ENCODE measurements around the gene ANO2.

ANO2 gene

DNA sequence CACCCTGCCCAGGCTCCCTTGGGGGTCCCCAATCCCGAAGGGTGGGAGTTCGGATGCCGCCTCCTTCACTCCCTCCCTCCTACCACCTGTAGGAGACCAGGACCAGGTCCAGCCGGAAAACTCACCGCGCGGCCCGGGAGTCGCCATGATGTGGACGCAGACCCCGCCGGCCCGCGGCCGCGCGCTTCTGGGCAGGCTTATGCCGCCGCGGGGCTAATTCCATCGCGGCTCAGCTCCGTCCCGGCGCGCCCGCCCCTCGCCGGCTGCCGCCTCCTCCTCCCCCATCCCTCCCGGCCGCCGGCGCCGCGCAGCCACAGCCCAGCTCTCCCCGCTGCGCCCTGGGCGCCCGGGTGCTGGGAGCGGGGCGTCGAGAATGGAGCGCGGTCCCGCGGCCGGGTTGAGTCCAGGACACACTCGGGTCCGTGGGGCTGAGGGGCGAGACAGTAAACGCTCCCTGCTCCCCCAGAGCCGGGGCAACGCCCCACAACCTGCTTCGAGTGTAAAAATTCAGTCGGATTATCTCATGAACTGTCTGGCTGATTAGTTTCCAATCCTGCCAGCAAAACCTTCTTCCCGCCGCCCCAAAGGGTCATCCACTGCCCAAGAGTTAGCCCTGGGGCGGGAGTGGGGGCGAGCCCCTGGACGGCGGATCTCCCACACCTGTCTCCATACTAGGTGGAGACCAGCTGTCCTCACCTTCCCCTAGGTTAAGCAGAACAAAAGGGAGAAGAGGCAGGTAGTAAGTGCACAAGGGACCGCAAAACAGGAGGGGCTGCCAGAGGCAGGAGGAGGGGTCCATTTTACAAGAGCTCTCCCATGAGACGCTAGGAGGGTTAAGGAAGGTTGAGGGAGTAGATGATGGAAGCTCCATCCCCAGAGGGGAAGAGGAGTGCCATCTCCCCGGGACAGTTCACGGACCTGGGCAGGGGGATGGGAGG lies at the start of gene ANO2:
ANO2 (minus strand) TSS at position 189 of the 938 bp plus-strand sequence; CDS start at position 147, 42 bp downstream.
- no peak for DNase-seq (ENCODE audit: low read depth)

DNA sequence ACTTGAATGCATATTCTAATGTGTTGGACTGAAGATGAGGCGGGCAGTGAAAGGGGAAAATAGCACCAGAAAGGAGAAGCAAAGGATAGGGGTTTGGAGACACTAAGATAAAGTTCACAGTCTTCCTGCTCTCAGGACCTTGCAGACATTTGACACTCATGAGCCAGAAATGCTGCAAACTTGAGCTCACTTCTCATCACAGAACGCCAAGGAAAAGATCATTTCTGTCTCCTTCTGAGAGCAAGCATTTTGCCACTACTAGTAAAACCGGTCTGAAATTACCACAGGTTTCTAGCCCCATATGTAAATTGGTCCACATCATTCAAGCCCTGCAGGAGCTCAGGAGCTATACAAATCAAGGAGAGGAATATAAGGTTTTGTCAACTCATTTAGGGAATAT lies 44.6 kb upstream of the ANO2 start:
- no peak for DNase-seq (ENCODE audit: low read depth)

DNA sequence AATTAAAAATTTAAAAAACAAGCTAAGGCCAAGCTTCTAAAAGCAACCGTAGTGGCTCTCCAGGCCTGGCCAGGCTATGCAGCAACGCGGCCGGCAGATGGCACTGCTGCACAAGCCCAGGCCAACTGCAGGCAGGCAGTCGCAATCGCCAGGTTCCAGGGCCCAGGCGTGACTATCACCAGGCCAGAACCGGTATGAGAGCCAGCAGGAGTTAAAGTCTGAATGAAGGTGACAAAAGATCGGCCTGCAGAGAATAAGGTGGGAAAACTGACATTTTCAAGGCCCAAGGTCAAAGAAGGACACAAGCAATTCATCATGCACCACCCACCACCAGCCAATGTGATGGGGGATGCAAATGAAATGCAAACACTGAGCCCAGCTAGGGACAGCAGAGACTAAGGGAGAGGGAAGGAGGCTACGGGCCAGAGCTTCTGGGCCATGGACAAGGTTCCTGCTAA lies 43.6 kb upstream of the ANO2 start:
- no peak for DNase-seq (ENCODE audit: low read depth)

DNA sequence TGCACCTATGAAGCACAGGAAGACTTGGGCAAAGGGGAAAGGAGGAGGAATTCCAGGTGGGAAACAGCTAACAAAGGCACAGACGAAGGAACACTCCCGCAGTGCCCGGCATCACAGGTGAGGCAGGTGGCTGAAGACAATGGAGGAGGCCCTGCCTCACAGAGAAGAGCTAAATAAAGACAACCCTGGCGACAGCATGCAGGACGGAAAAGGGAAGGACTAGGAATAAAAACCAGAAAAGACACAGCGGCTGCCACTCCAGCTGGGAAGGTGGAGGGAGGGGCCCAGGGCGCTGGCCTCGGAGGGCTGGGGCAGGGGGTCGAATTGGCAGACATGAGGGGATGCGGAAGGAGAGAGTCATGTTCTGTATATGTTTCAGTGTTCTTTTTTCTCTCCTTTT lies 43.0 kb upstream of the ANO2 start:
- no peak for DNase-seq (ENCODE audit: low read depth)

DNA sequence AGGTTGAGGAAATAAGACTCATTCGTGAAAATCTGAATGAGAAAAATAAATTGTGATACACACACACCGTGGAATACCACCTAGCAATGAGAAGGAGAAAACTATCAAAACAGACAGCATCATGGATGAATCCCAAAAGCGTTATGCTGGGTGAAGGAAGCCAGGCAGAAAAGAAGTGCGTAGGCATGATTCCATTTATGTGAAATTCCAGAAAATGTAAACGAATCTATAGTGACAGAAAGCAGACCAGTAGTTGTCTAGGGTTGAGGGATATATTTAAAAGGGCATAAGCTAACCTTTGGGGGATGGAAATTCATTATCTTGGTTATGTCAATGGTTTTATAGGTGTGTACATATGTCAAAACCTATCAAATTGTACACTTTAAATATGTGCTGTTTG lies 42.5 kb upstream of the ANO2 start:
- DNase-seq (ENCODE audit: low read depth), result no peak

DNA sequence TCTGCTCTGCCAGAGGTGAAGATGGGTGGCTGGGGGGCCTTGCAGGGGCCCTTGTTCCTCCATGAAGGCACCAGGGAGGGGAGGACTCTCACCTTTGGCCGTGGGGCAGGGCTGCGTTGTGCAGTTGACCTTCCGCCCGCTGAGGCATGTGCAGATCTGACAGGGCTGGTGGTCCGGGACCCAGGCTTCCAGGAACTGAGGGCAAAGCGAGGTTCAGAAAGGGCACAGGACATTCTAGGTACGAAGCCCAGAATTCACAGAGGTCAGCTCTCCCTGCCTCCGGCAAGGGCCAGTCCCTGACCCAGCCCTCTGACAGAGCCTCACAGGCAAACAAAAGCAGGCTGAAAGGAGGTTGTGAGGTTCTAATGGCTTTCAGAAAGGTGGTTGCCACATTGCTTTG lies 40.4 kb upstream of the ANO2 start:
- DNase-seq (ENCODE audit: low read depth), result no peak

DNA sequence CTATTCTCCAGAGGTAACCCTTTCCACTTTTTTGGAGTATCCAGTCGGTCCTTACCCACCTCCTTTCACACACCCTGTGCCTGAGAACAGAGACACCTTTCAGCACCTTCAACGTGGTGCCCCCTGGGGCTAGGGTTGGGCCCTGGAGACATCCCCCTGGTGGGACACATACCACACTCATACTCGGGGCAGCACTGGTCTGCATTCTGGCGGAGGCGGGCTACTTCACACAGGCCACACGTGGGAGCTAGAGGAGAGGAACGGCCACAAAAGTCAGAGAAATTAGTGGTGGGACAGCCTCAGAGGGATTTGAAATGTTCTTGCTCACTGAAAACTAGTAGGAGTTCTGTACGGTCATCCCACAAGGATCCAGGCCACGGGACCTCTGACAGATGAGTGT lies 39.8 kb upstream of the ANO2 start:
- DNase-seq (ENCODE audit: low read depth), result no peak

DNA sequence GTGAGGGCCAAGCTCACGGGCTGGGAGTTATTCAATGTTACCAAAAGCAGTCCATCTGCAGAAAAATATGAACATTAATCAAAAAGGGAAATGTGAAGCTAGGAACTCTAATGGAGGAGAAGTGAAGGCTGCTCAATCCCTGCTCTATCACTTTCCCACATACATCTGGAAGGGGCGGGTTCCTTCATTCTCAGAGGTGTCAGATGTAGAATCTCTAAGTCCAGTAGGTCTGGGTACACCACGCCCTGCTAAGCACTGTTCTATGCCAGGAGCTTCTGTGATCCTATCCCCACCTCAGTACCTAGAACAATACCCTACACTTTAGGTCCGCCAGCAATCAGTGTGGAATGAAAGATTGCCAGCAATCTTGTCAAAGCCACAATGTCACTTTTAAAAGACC lies 37.0 kb upstream of the ANO2 start:
- DNase-seq (ENCODE audit: low read depth), result no peak

DNA sequence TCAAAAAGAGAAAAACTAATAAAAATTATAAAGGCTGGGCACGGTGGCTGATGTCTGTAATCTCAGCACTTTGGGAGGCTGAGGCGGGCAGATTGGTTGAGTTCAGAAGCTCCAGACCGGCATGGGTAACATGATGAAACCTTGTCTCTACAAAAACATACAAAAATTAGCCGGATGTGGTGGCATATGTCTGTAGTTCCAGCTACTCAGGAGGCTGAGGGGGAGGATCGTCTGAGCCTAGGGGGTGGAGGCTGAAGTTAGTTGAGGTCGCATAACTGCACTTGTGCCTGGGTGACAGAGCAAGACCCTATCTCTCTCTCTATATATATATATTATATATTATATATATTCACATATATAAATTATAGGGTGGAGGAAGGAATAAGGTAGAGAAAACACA lies 32.5 kb upstream of the ANO2 start:
- DNase-seq (ENCODE audit: low read depth), result no peak

DNA sequence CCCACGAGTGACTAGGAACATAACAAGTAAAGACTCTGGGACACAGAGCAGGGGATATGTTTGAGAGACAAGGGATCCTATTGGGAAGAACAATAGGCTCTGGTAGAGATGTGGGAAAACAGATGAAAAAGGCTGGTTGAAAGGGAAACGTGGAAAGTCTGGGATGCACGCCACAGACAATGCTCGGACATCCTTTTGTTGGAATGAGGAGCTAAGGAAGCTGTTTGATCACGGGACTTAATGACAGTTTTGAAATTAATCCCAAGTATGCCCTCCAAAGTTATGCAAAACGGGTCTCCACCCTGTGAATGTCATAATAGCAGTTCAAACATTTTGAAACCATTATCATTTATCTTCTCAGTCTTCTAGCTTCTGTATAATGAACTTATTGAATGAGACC lies 31.7 kb upstream of the ANO2 start:
- no peak for DNase-seq (ENCODE audit: low read depth)

DNA sequence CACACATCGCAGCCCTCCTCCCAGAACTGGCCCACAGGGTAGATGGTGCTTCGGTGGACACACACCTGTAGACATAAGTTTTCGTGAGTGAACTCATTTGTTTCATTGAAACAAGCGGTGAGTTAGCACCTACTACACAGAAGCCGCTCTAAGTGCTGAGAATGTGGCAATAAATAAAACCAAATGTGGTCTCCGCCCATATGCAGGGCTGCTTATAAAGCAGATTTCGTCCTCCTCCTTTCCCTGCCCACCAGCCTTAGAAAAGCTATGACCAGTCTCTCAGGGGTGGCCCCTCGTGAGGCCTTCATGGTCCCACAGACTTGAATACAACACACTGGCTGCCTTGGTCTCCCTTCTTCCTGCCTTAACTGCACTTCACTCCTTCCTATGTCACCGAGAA lies 31.1 kb upstream of the ANO2 start:
- no peak for DNase-seq (ENCODE audit: low read depth)

DNA sequence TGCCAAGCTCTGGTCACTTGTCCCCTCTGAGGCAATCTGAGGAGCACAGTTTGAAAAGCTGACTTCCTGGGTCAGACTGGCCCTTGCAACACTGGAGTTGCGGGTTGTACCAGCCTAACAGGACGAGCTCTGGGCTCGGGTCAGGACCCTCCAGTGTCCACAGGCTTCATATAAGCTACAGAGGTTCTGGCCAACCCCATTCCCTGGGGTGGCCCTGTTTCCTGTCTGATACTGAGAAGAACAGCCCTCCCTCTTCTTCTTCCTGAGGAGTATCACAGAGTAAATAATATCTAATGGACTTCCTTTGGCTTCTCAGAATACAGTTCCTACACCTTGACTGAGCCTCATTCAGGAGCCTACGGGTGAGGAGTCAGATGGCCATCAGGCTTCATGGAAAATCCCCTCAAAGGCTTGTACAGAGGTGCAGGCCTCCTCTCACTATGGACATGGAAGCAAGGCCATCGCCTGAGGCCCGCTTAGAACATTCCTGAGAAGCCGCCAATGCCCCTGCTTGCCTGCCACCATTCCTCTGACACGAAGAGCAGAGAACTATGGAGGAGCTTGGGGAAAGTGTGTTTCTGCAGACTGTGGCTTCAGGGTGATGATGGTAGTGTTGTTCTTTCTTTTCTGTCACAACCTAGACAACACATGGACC lies 28.5 kb upstream of the ANO2 start:
- no peak for DNase-seq (ENCODE audit: low read depth)

DNA sequence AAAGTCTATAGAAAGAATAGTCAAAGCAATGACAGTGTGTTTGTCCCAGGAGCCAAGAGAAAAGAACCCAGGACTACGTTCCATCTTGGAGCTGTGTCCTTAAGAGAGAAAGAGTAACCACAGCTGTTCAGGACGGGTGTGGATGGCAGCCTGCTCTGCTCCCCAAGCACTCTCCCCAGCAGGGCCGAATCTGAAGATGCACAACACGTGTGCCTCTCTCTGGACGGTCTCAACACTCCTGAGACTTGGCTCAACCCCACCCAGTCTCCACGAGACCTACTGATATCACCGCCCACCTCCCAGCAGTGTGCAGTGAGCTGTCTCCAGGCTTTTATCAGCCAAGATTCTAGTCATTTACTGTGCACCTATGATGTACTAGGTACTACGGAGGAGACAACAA lies 27.3 kb upstream of the ANO2 start:
- DNase-seq (ENCODE audit: low read depth), result no peak

DNA sequence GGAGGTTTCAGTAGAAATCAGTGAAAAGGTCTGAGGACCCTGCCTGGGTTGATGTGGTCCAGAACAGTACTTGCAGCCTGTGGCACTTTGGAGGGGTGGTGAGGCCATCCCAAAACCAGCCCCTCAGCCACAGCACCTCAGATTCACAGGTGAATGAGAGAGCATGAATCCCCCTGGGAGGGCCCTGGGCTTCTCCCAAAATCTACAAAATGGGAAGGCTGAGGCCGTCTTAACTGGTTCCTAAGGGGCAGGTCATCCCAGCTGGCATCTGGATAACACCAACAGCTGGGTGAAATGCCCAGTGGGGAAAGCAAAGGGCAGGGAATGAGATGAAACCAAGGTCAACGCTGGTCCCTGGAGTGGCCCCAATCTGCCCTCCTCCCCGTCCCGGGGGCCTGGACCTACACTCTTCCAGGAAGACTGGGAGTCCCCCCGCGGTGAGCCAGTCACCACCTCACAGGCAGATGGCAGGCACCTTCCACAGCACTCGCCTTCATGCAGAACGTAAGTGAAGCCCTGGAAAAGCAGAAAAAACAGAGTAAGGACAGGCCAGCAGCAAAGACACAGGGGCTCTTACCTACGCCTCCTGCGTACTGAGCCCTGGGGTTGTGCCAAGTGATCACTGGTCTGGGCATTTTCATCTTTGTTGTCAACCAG lies 26.3 kb upstream of the ANO2 start:
- no peak for DNase-seq (ENCODE audit: low read depth)

DNA sequence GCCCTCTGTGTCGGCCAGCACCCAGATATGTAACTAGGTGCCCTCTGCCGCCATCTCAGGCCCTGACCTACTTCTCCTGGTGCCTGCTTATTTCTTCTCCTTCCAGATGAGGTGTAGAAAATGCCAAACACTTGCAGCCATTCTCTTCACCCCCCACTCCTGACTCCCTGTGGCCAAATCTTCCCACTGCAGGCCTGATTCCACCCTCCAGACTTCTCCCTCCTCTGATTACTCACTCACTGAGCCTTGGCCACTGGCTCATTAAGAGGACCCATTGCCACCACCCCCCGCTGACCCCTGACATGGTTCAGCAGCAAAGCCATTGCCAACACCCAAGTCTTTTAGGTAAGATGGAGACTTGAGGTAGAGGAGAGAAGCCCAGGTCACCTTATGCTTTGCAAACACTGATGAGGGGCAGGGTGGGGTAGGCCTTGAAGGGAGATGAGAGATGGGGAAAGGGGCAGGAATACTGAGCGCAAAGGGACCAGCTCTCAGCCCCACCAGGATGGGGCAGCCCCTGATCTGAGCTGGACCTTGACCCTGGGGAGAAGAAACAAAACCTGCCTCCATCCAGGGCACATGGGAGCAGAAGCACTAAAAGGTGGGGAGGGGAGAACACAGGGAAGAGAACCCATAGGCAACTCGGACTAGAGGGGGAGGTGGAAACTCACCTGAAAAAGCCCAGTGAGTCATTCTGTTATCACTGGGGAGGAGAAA lies 25.1 kb upstream of the ANO2 start:
- no peak for DNase-seq (ENCODE audit: low read depth)

DNA sequence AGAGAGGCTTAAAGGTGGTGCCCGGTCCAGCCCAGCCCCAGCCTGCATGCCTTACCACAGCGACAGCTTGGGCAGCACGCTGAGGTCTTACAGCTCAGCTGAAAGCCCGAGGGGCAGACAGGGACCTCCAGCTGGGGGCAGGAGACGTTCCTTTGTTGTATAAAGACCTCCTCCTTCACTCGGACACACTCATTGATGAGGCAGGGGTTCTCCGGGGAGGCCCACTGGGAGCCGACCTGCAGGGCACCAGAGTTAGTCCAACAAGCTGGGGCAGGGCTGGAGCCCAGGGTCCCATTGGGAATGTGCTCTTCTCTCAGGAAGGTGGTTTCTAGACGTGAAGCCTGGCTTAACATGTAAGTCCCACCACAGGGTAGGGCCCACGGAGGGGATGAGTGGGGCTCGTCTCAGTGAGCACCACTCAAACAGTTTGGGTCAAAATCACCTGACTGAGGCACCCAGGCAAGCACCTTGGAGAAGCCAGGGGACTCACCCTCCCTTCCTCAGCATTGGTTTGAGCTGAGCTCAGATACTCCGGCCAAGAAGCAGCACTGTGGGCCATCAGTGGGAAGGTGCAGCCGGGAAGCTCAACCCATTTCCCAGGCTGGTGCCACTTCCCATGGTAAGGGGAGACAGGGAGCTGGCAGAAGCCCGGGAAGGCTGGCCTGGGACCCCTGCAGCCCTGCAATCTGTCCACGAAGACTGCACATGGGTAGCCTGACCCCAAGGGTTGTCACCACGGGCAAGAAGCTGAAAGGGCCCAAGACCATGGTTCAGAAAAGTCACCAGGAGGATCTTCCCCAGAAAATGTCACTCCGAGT lies 24.3 kb upstream of the ANO2 start:
- DNase-seq (ENCODE audit: low read depth), result no peak

DNA sequence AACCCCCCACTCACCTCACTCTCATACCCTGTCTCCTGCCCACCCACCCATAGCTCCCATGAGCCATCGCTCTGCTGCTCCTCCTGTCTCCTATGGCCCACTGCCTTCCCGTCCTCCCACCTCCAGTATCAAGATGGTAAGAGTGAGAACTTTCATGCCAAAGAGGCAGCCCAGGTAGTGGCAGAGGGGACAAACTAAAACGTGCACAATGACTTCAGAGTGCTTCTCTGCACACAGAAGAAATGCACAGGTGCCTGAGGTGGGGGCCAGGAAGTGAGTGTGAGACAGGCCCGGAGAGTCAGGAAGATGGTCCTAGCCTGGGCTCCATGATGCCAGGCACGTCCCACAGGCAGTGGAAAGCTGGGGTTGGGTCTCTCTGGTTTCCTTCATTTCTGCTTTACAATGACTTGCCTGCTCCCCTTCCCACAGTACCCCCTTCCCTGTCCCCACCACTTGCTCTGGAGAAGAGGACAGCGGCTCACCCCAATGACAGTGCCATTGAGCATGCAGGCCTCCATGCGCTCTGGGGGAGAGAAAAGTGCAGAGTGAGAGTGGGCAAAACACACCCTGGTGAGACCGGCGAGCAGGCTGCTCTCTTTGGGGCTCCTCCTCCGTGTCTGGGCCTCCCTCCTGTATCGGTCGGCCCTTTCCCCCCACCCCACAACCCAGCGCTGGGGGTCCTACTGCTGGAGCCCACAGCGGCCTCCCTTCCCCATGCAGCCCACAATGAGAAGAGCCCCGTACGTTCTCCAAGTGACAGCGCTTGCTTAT lies 22.8 kb upstream of the ANO2 start:
- DNase-seq (ENCODE audit: low read depth), result no peak

DNA sequence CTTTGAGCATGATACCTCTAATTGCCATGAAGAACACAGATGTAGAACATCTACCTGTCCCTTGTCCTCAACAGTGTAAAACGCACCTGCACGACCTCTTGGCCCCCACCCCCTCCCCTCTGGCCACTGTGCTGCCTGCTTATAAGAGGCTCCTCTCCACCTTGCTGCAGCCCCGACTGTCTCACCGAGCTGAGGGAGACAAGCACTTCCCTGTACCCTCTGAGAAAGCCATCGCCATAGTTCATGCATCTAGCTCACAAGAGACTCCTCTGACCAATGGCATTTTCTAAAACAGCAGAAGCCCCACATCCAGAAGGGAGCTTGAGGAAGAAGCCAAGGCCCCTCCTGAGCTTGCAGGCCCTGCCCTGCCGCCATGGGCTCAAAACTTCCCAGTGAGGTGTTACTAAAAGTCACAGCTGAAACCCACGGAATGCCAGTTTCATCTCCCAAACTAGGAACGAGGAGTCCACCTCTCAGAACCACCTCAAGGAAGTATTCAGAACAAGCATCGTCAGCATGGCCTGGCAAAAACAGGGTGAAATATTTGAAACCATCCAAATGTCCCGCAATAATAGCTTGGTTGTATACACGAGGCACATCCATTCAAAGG lies 21.5 kb upstream of the ANO2 start:
- DNase-seq (ENCODE audit: low read depth), result no peak

DNA sequence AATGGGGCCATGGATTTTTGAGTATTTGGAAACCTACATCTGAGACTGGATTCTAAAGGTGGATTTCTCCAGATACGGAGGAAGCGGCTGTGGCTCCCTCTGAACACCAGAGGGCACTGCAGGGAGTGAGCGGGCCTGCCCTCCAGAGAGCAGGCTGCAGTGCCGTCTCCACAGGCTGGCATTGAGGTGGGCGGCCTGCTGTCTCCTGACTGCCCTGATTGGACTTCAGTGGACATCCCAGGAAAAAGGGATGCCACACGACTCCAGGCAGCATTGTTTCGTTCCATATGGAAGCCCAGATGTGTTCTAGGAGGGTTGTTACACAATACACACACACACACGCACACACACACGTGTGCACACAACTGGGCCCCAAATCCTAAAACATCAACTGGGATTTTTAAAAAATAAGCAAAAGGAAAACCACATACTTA lies 20.9 kb upstream of the ANO2 start:
- DNase-seq (ENCODE audit: low read depth), result peak; percentile 15
